HCT116 (cell line): ENCODE results near the gene PDSS1.
"Not testable (repeated sequence)": the region's sequence is repeated elsewhere in the genome, so short reads cannot be mapped to it uniquely, and the experiment has no call there.

Experiments
- CBX3 ChIP-seq: IDR thresholded peaks from 2 replicates; pipeline ENCODE4 v1.6.1; 2012; ENCODE audit warnings: low read depth
- CEBPB ChIP-seq: IDR thresholded peaks from 2 replicates; pipeline ENCODE4 v1.6.1; 2012; ENCODE audit warnings: low read depth
- EZH2phosphoT487 ChIP-seq: fragments of 200-600 bp; IDR thresholded peaks from 2 replicates; pipeline ENCODE4 v1.6.1; 2018; ENCODE audit warnings: antibody characterized with exemption, borderline replicate concordance
- JUND ChIP-seq: IDR thresholded peaks from 2 replicates; pipeline ENCODE4 v1.6.1; 2012
- MAX ChIP-seq: IDR thresholded peaks from 2 replicates; pipeline ENCODE4 v1.6.1; 2012
- POLR2A ChIP-seq: IDR thresholded peaks from 2 replicates; pipeline ENCODE4 v1.7.0; 2011; ENCODE audit warnings: borderline replicate concordance; ENCODE audit not compliant: insufficient read depth, insufficient read length; ENCODE audit errors: extremely low read depth
- POLR2AphosphoS5 ChIP-seq: IDR thresholded peaks from 2 replicates; pipeline ENCODE4 v1.6.1; 2011; ENCODE audit warnings: mild to moderate bottlenecking, low read depth, low read length, moderate library complexity
- REST ChIP-seq: IDR thresholded peaks from 2 replicates; pipeline ENCODE4 v1.6.1; 2012; ENCODE audit warnings: low read depth
- SP1 ChIP-seq: IDR thresholded peaks from 2 replicates; pipeline ENCODE4 v1.6.1; 2012; ENCODE audit warnings: low read depth
- TF ChIP-seq, protein P1 (sequence below), 3 experiments: fragments of 200-600 bp in 1 of 3; sonication (generic) in 1 of 3; IDR thresholded peaks in 2 of 3; conservative IDR thresholded peaks in 1 of 3; 2 replicates each; pipeline ENCODE4 v1.5.1; 2012 to 2017; ENCODE audit warnings: low read depth in 2 of 3, low read length in 2 of 3, antibody characterized with exemption in 1 of 3, borderline replicate concordance in 1 of 3, control low read depth in 1 of 3, mild to moderate bottlenecking in 1 of 3, mixed read lengths in 1 of 3, mixed run types in 1 of 3, moderate library complexity in 1 of 3; ENCODE audit not compliant: insufficient read depth in 1 of 3

DNA sequence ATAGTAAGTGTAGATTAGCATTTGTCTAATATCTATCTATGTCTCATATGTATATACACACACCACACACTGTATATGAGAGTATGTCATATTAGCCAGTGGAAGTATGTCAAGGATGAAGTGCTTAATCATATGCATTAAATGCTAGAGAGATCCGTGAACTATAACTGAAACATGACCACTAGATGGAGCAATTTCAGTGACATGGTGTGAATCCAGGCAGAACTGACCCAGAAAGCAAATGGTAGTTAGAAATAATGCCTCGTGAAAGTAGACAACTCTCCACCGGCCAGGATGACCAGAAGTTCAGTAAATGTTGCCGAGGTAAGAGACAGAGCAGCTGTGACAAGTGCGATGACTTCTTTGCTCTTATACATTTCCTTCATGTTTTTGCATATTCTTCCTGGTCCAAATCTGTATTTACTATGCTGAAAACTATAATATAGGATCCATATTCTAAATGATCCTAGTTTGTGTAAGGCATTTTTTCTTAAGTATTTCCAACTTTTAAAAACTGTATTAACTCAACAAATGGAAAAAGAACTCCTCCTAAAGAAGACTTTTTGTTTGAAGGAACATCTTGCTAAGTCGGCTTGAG lies 12.7 kb upstream of the PDSS1 start:
- TF ChIP-seq POLR2AphosphoS5, MAX, CEBPB, SP1, EZH2phosphoT487, REST, POLR2A, JUND: not testable (repeated sequence)
- TF ChIP-seq, protein P1, sequence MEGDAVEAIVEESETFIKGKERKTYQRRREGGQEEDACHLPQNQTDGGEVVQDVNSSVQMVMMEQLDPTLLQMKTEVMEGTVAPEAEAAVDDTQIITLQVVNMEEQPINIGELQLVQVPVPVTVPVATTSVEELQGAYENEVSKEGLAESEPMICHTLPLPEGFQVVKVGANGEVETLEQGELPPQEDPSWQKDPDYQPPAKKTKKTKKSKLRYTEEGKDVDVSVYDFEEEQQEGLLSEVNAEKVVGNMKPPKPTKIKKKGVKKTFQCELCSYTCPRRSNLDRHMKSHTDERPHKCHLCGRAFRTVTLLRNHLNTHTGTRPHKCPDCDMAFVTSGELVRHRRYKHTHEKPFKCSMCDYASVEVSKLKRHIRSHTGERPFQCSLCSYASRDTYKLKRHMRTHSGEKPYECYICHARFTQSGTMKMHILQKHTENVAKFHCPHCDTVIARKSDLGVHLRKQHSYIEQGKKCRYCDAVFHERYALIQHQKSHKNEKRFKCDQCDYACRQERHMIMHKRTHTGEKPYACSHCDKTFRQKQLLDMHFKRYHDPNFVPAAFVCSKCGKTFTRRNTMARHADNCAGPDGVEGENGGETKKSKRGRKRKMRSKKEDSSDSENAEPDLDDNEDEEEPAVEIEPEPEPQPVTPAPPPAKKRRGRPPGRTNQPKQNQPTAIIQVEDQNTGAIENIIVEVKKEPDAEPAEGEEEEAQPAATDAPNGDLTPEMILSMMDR (IDR thresholded peaks at IDR 0.05 in 2 of 3, conservative IDR thresholded peaks at IDR 0.05 in 1 of 3; ENCODE audit: borderline replicate concordance in 1 of 3, insufficient read depth in 1 of 3, low read depth in 2 of 3, low read length in 2 of 3), result peak; percentile 25 to 60 (median 55); a peak in 5 of 6 replicates
- TF ChIP-seq CBX3, result 0 out of 2 replicates have a peak, but pooled peaks have one; percentile 26
